ENCODE results near the gene BRSK1. TPM values are rescaled to one million over a fixed set of nuclear protein-coding genes. Genes with fewer than 3 reads are reported as not detected.
A peak's percentile ranks its signal among the peaks of the same experiment; 100 is the strongest.

Gene BRSK1
- total and polyA plus RNA-seq, 2 of the 13 experiments (the other 11 are each of a cell fraction or from before 2014, with no cell fraction given) = 0.18 to 1.2 TPM

DNA sequence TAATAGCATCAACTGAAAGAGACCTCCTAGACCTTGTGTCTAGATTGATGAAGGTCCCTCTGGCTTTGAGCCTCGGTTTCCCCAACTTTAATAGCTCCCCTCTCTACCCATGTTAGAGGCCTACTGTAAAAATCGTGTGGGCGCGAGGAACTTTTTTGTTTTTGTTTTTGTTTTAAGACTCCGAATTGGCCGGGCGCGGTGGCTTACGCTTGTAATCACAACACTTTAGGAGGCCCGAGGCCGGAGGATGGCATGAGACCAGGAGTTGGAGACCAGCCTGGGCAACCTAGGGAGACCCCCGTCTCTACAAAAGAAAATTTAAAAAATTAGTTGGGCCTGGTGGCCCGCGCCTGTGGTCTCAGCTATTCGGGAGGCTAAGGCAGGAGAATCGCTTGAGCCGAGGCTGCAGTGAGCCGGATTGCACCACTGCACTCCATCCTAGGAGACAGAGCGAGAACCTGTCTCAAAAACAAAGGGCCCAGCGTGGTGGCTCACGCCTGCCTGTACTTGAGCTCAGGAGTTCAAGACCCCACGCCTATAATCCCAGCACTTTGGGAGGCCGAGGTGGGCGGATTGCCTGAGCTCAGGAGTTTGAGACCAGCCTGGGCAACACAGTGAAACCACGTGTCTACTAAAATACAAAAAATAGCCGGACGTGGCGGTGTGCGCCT, 24.1 kb upstream of the BRSK1 start (continued):
- TF ChIP-seq, protein P1, sequence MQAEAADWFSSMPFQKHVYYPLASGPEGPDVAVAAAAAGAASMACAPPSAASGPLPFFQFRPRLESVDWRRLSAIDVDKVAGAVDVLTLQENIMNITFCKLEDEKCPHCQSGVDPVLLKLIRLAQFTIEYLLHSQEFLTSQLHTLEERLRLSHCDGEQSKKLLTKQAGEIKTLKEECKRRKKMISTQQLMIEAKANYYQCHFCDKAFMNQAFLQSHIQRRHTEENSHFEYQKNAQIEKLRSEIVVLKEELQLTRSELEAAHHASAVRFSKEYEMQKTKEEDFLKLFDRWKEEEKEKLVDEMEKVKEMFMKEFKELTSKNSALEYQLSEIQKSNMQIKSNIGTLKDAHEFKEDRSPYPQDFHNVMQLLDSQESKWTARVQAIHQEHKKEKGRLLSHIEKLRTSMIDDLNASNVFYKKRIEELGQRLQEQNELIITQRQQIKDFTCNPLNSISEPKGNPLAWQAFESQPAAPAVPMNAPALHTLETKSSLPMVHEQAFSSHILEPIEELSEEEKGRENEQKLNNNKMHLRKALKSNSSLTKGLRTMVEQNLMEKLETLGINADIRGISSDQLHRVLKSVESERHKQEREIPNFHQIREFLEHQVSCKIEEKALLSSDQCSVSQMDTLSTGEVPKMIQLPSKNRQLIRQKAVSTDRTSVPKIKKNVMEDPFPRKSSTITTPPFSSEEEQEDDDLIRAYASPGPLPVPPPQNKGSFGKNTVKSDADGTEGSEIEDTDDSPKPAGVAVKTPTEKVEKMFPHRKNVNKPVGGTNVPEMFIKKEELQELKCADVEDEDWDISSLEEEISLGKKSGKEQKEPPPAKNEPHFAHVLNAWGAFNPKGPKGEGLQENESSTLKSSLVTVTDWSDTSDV (CRISPR knock-in tag; IDR thresholded peaks at IDR 0.05) = 0 out of 2 replicates have a peak, but pooled peaks have one; percentile 46
- 0 out of 2 replicates have a peak, but pooled peaks have one; percentile 20 for TF ChIP-seq GATAD2A (CRISPR knock-in tag; IDR thresholded peaks at IDR 0.05)
- TF ChIP-seq ZFY (CRISPR knock-in tag; IDR thresholded peaks at IDR 0.05) = no peak
- no peak; the same call in 1 of the 2 replicates for TF ChIP-seq SOX13 (IDR thresholded peaks at IDR 0.05)
- no peak for TF ChIP-seq SOX13 (CRISPR knock-in tag; conservative IDR thresholded peaks at IDR 0.05 in 1 of 2, IDR thresholded peaks at IDR 0.05 in 1 of 2)
- 0 out of 2 replicates have a peak, but pooled peaks have one; percentile 7 for TF ChIP-seq NCOA2 (CRISPR knock-in tag; IDR thresholded peaks at IDR 0.05)
- TF ChIP-seq ELF1 (CRISPR knock-in tag; IDR thresholded peaks at IDR 0.05) = 0 out of 2 replicates have a peak, but pooled peaks have one; percentile 14
- TF ChIP-seq ZNF329 (CRISPR knock-in tag; IDR thresholded peaks at IDR 0.05; ENCODE audit: low read depth) = 0 out of 2 replicates have a peak, but pooled peaks have one; percentile 32
- TF ChIP-seq, protein P2, sequence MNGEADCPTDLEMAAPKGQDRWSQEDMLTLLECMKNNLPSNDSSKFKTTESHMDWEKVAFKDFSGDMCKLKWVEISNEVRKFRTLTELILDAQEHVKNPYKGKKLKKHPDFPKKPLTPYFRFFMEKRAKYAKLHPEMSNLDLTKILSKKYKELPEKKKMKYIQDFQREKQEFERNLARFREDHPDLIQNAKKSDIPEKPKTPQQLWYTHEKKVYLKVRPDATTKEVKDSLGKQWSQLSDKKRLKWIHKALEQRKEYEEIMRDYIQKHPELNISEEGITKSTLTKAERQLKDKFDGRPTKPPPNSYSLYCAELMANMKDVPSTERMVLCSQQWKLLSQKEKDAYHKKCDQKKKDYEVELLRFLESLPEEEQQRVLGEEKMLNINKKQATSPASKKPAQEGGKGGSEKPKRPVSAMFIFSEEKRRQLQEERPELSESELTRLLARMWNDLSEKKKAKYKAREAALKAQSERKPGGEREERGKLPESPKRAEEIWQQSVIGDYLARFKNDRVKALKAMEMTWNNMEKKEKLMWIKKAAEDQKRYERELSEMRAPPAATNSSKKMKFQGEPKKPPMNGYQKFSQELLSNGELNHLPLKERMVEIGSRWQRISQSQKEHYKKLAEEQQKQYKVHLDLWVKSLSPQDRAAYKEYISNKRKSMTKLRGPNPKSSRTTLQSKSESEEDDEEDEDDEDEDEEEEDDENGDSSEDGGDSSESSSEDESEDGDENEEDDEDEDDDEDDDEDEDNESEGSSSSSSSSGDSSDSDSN (CRISPR knock-in tag; IDR thresholded peaks at IDR 0.05) = 0 out of 2 replicates have a peak, but pooled peaks have one; percentile 2
- 0 out of 2 replicates have a peak, but pooled peaks have one; percentile 63 for TF ChIP-seq ZNF33A (CRISPR knock-in tag; IDR thresholded peaks at IDR 0.05; ENCODE audit: borderline replicate concordance)
- TF ChIP-seq NCOA1 (CRISPR knock-in tag; IDR thresholded peaks at IDR 0.05) = 0 out of 2 replicates have a peak, but pooled peaks have one; percentile 43
- TF ChIP-seq RORA (CRISPR knock-in tag; IDR thresholded peaks at IDR 0.05) = 0 out of 2 replicates have a peak, but pooled peaks have one; percentile 60
- TF ChIP-seq ETV5 (CRISPR knock-in tag; IDR thresholded peaks at IDR 0.05; ENCODE audit: borderline replicate concordance) = 0 out of 2 replicates have a peak, but pooled peaks have one; percentile 3
- TF ChIP-seq ZNF546 (CRISPR knock-in tag; conservative IDR thresholded peaks at IDR 0.05) = no peak
- 0 out of 2 replicates have a peak, but pooled peaks have one; percentile 35 for TF ChIP-seq SNAI1 (CRISPR knock-in tag; IDR thresholded peaks at IDR 0.05; ENCODE audit: borderline replicate concordance)
- peak; percentile 18; the same call in 1 of the 2 replicates for TF ChIP-seq ZSCAN29 (CRISPR knock-in tag; conservative IDR thresholded peaks at IDR 0.05)
- TF ChIP-seq HMGA1 (CRISPR knock-in tag; conservative IDR thresholded peaks at IDR 0.05) = no peak
- TF ChIP-seq, protein P3, sequence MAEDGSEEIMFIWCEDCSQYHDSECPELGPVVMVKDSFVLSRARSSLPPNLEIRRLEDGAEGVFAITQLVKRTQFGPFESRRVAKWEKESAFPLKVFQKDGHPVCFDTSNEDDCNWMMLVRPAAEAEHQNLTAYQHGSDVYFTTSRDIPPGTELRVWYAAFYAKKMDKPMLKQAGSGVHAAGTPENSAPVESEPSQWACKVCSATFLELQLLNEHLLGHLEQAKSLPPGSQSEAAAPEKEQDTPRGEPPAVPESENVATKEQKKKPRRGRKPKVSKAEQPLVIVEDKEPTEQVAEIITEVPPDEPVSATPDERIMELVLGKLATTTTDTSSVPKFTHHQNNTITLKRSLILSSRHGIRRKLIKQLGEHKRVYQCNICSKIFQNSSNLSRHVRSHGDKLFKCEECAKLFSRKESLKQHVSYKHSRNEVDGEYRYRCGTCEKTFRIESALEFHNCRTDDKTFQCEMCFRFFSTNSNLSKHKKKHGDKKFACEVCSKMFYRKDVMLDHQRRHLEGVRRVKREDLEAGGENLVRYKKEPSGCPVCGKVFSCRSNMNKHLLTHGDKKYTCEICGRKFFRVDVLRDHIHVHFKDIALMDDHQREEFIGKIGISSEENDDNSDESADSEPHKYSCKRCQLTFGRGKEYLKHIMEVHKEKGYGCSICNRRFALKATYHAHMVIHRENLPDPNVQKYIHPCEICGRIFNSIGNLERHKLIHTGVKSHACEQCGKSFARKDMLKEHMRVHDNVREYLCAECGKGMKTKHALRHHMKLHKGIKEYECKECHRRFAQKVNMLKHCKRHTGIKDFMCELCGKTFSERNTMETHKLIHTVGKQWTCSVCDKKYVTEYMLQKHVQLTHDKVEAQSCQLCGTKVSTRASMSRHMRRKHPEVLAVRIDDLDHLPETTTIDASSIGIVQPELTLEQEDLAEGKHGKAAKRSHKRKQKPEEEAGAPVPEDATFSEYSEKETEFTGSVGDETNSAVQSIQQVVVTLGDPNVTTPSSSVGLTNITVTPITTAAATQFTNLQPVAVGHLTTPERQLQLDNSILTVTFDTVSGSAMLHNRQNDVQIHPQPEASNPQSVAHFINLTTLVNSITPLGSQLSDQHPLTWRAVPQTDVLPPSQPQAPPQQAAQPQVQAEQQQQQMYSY (CRISPR knock-in tag; IDR thresholded peaks at IDR 0.05) = 0 out of 2 replicates have a peak, but pooled peaks have one; percentile 54
- TF ChIP-seq ZNF879 (CRISPR knock-in tag; IDR thresholded peaks at IDR 0.05) = 0 out of 2 replicates have a peak, but pooled peaks have one; percentile 27
- TF ChIP-seq HOXA7 (CRISPR knock-in tag; IDR thresholded peaks at IDR 0.05) = no peak
- 0 out of 2 replicates have a peak, but pooled peaks have one; percentile 0 for TF ChIP-seq NFKBIZ (CRISPR knock-in tag; IDR thresholded peaks at IDR 0.05)
